Lung (tissue), 12 donors: ENCODE results near the gene RASGRF1. TPM values are rescaled to one million over a fixed set of nuclear protein-coding genes. Genes with fewer than 3 reads are reported as not detected.
A peak's percentile ranks its signal among the peaks of the same experiment; 100 is the strongest.

ENCODE experiments used
- ATAC-seq: fragments of 200-7000 bp; cut with Tn5 transposase; one replicate; pipeline ENCODE4 v1.9.1; 2020; ENCODE audit warnings: moderate number of reproducible peaks; ENCODE audit not compliant: insufficient read depth, low FRiP score
- DNase-seq, 3 donors: peaks; one replicate each; pipeline ENCODE4 v3.0.0-alpha.2; 2013 to 2017
- H3K27ac ChIP-seq, 2 donors: one replicate each; pipeline ENCODE4 v1.5.1; 2013; ENCODE audit warnings: mild to moderate bottlenecking in 2 of 2, moderate library complexity in 2 of 2, control low read depth in 1 of 2, inconsistent platforms in 1 of 2, low read depth in 1 of 2, low read length in 1 of 2
- H3K27me3 ChIP-seq, 3 donors: one replicate each; pipeline ENCODE4 v1.5.1; 2013; ENCODE audit warnings: low read length in 2 of 3; ENCODE audit not compliant: control insufficient read depth in 3 of 3, insufficient read depth in 3 of 3
- H3K36me3 ChIP-seq, 4 donors: one replicate each; pipeline ENCODE4 v1.5.1; 2013; ENCODE audit warnings: low read length in 4 of 4, mild to moderate bottlenecking in 1 of 4, moderate library complexity in 1 of 4; ENCODE audit not compliant: control insufficient read depth in 4 of 4, insufficient read depth in 4 of 4
- H3K4me1 ChIP-seq, 5 donors: one replicate each; pipeline ENCODE4 v1.5.1; 2013; ENCODE audit warnings: low read length in 5 of 5, mild to moderate bottlenecking in 2 of 5, moderate library complexity in 1 of 5; ENCODE audit not compliant: control insufficient read depth in 5 of 5, insufficient read depth in 5 of 5
- H3K4me3 ChIP-seq: one replicate; pipeline ENCODE4 v1.5.1; 2013; ENCODE audit warnings: mild to moderate bottlenecking, control low read depth, moderate library complexity
- H3K9ac ChIP-seq, 2 donors: one replicate each; pipeline ENCODE4 v1.5.1; 2013; ENCODE audit warnings: low read length in 2 of 2, control low read depth in 1 of 2; ENCODE audit not compliant: insufficient read depth in 1 of 2
- H3K9me3 ChIP-seq, 4 donors: one replicate each; pipeline ENCODE4 v1.5.1; 2013; ENCODE audit warnings: low read length in 3 of 4, mild to moderate bottlenecking in 1 of 4, moderate library complexity in 1 of 4; ENCODE audit not compliant: control insufficient read depth in 4 of 4, insufficient read depth in 3 of 4
- WGBS, 2 donors: extraction: QIAGEN DNeasy Blood & Tissue Kit; methylation state at CpG; one replicate each; pipeline ENCODE4 v1.1.7; 2013; 5-methylcytosine and 5-hydroxymethylcytosine counted together
- polyA plus RNA-seq, 2 donors: library from polyadenylated mRNA; stranded (reverse); fragments of 200-250 nt; gene quantifications; one replicate each; pipeline ENCODE4 v1.2.1, GENCODE V29; 2013
- total RNA-seq, 2 donors: library from RNA; depleted of rRNA in 1 of 2; stranded (reverse); fragments of >200 nt in 1 of 2; gene quantifications; one replicate each; pipeline ENCODE4 v1.2.1, GENCODE V29; 2014 to 2021
- TF ChIP-seq, protein P1 (sequence below): IDR thresholded peaks from 2 replicates; pipeline ENCODE4 v1.5.1; 2012; ENCODE audit warnings: mild to moderate bottlenecking; ENCODE audit errors: control extremely low read depth, extremely low read depth
- donor health status: control.
- donor health status: control.
- donor health status: Bipolar disorder and iron deficiency.
- donor health status: healthy.
- donor health status: DM: yes; HTN: yes; CAD: no.

RASGRF1 gene
- total and polyA plus RNA-seq, 4 donors: 10.9 to 71.2 (median 24.6) TPM

DNA sequence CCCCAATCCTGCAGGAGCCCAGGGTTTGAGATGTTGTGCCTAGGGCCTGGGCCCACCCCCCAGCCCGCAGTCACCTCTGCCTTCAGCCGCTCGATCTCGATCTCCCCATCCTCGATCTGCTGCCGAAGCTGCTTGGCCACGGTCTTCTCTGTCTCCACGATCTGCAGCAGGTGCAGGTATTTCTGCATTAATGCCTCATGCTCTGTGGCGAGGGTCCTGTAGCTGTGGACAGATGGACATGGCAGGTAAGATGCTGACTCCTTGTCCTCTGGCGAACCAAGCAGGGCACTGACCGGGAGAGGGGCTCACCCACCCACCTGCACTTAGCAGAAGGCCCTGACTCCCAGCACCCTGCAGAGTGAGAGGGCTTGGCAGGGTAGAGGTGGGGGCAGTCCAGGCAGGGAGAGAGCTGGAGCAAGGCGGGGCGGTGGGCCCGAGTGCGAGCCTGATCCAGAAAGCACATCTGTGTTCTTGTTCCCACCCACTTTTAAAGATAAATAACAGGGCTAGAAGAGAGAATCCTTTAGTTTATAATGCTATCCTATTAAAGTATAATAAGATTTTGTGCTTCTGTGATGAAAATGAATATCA, 32.2 kb downstream of the RASGRF1 start:
- Histone ChIP-seq H3K9ac (no peak overlapping the region), H3K27me3 (peaks cover 0 to 6% (median 3%) of the 10 kb centered on the region in 3 donors), H3K4me3 (no peak overlapping the region), H3K9me3 (peaks cover 0 to 11% (median 0%) of the 10 kb centered on the region in 4 donors), H3K27ac (no peak overlapping the region), H3K4me1 (no peaks in the 10 kb centered on the region), H3K36me3 (no peaks in the 10 kb centered on the region)
- no peak for DNase-seq
- 87% methylated on average over 15 of the region's 15 CpGs for WGBS, 2 donors
- TF ChIP-seq, protein P1, sequence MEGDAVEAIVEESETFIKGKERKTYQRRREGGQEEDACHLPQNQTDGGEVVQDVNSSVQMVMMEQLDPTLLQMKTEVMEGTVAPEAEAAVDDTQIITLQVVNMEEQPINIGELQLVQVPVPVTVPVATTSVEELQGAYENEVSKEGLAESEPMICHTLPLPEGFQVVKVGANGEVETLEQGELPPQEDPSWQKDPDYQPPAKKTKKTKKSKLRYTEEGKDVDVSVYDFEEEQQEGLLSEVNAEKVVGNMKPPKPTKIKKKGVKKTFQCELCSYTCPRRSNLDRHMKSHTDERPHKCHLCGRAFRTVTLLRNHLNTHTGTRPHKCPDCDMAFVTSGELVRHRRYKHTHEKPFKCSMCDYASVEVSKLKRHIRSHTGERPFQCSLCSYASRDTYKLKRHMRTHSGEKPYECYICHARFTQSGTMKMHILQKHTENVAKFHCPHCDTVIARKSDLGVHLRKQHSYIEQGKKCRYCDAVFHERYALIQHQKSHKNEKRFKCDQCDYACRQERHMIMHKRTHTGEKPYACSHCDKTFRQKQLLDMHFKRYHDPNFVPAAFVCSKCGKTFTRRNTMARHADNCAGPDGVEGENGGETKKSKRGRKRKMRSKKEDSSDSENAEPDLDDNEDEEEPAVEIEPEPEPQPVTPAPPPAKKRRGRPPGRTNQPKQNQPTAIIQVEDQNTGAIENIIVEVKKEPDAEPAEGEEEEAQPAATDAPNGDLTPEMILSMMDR: no peak
- no peak for ATAC-seq

DNA sequence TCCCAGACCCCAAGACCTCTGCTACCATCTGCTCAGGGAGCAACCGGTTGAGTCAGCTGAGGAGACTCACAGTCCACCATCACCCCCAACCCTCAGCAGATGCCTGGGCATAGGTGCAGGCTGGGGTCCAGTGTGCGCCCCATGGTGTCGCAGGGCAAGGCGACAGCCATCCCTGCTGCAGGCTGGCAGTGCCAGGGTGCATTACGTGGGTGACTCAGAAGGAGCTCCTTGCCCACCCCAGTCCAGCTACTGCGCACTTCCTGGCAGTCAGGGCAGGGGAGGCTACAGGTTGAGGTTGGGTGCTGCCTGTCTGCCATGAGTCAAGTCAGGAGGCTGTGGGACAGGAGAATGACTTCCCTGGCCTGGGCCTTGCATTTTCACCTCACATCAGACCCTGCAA, 33.5 kb downstream of the RASGRF1 start:
- WGBS, 2 donors: 92 to 96% methylated on average over 6 of the region's 6 CpGs
- Histone ChIP-seq H3K27ac (no peak overlapping the region), H3K9me3 (peaks cover 0 to 11% (median 0%) of the 10 kb centered on the region in 4 donors), H3K4me1 (no peaks in the 10 kb centered on the region), H3K27me3 (peaks cover 0 to 6% (median 3%) of the 10 kb centered on the region in 3 donors), H3K36me3 (no peaks in the 10 kb centered on the region), H3K9ac (no peak overlapping the region), H3K4me3 (no peak overlapping the region)
- TF ChIP-seq, protein P1: no peak
- DNase-seq: no peak
- no peak for ATAC-seq

GRCh38 chr15:79054350-79054749, 36.2 kb downstream of the RASGRF1 start:
- DNase-seq (no peak), ATAC-seq (no peak)
- Histone ChIP-seq H3K9me3 (peaks cover 0 to 9% (median 0%) of the 10 kb centered on the region in 4 donors), H3K4me3 (no peak overlapping the region), H3K36me3 (no peaks in the 10 kb centered on the region), H3K9ac (no peak overlapping the region), H3K4me1 (no peaks in the 10 kb centered on the region), H3K27me3 (peaks cover 0 to 6% (median 0%) of the 10 kb centered on the region in 3 donors), H3K27ac (no peak overlapping the region)
- 72 to 74% methylated on average over 3 of the region's 3 CpGs for WGBS, 2 donors
- TF ChIP-seq, protein P1: no peak

DNA sequence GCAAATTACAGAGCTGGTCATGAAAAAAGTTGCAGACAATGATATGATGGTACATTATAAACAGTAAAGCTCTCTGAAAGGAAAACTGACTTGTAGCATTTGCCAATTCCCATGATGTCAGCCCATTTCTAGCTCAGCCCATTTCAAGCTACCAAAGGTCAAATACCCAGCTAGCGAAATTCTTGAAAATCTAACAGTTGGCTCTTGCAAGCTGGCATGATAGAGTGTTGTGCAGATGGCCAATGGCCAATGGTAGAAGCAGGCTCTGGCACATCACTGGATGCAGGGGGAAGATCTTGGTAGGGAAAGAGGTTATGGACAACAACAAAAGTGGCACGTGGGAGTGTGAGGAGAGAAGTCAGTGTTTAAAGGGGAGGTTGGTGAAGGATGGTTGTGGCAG, 36.7 kb downstream of the RASGRF1 start:
- WGBS, 2 donors: 83 to 86% methylated on average over 2 of the region's 2 CpGs
- H3K27me3 ChIP-seq: peaks cover 0 to 1% (median 0%) of the 10 kb centered on the region in 3 donors
- ATAC-seq (no peak), DNase-seq (peak in 1 of 3 donors; percentile 6)
- no peak overlapping the region for H3K4me3 ChIP-seq
- H3K36me3 ChIP-seq: no peaks in the 10 kb centered on the region
- no peaks in the 10 kb centered on the region for H3K4me1 ChIP-seq
- TF ChIP-seq, protein P1: no peak
- no peak overlapping the region for H3K9ac ChIP-seq
- no peak overlapping the region for H3K27ac ChIP-seq
- H3K9me3 ChIP-seq: peaks cover 0 to 9% (median 0%) of the 10 kb centered on the region in 4 donors
